Measurements from ENCODE around the gene ADGRD1. TPM values are rescaled to one million over a fixed set of nuclear protein-coding genes. Genes with fewer than 3 reads are reported as not detected.
"Not testable (repeated sequence)": the region's sequence is repeated elsewhere in the genome, so short reads cannot be mapped to it uniquely, and the experiment has no call there.

ADGRD1 gene
- total RNA-seq: under 1 TPM in 1 of 2 experiments, not detected in 1; 0.38 TPM

- Mint-ChIP-seq H3K4me1 (peaks cover 3% of the 10 kb centered on the region), H3K36me3 (no peaks in the 10 kb centered on the region), H3K27me3 (peaks cover 35% of the 10 kb centered on the region), H3K27ac (no peak within 1 kb of the TSS), H3K9me3 (no peaks in the 10 kb centered on the region), H3K4me3 (no peak within 1 kb of the TSS)
- no peak for DNase-seq
Observed at GRCh38 chr12:130953771-130954543, at the start of gene ADGRD1. TSS of gene ADGRD1 (plus strand) at chr12:130953907. CDS start at chr12:130954466, 559 bp downstream.

DNA sequence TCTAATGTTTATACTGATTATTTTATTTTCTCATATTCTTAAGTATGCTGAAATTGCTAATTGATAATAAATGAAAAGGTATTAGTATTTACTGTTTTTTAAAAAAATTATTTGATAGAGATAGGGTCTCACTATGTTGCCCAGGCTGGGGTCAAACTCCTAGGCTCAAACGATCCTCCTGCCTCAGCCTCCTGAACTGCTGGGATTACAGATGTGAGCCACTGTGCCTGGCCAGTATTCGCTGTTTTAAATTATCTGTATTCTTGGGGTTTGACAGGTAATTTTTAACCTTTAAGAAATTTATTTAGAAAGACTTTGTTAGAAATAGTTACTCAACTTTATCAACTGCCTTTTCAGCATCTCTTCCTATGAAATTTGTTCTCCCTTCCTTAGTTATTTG is 49.6 kb upstream of the ADGRD1 start:
- Mint-ChIP-seq H3K27ac (no peak overlapping the region), H3K27me3 (peaks cover 11% of the 10 kb centered on the region), H3K36me3 (no peaks in the 10 kb centered on the region), H3K9me3 (peaks cover 5% of the 10 kb centered on the region), H3K4me3 (no peak overlapping the region), H3K4me1 (no peaks in the 10 kb centered on the region)
- no peak for DNase-seq

- not testable (repeated sequence) for H3K4me3 Mint-ChIP-seq, H3K27ac Mint-ChIP-seq, H3K36me3 Mint-ChIP-seq, DNase-seq, H3K4me1 Mint-ChIP-seq, H3K9me3 Mint-ChIP-seq
- peaks cover 16% of the 10 kb centered on the region for H3K27me3 Mint-ChIP-seq
Observed at GRCh38 chr12:130904936-130905455, 48.7 kb upstream of the ADGRD1 start.

GRCh38 chr12:130909111-130909510 is 44.6 kb upstream of the ADGRD1 start:
- Mint-ChIP-seq H3K36me3 (no peaks in the 10 kb centered on the region), H3K4me3 (no peak overlapping the region), H3K4me1 (no peaks in the 10 kb centered on the region), H3K27me3 (peaks cover 24% of the 10 kb centered on the region), H3K27ac (no peak overlapping the region), H3K9me3 (peaks cover 22% of the 10 kb centered on the region)
- DNase-seq: no peak

DNA sequence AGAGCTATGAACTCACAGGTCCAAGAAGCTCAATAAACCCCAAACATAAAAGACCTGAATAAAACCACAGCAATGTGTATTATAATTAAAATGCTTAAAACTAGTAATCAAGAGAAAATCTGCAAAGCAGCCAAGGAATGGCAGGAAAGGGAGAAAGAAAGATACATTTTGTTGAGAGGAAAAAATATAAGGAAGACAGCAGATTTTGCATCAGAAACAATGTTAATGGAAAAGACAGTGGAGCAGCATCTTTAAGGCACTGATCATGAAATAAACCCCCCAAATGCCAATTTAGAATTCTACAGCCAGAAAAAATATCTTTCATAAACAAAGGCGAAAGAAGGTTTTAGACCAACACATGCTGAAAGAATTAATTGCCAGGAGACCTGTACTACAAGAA is 42.5 kb upstream of the ADGRD1 start:
- H3K27me3 Mint-ChIP-seq: peaks cover 40% of the 10 kb centered on the region
- H3K9me3 Mint-ChIP-seq: peaks cover 22% of the 10 kb centered on the region
- no peak overlapping the region for H3K27ac Mint-ChIP-seq
- H3K4me1 Mint-ChIP-seq: peaks cover 3% of the 10 kb centered on the region
- H3K4me3 Mint-ChIP-seq: no peak overlapping the region
- no peaks in the 10 kb centered on the region for H3K36me3 Mint-ChIP-seq
- no peak for DNase-seq

- H3K4me1 Mint-ChIP-seq: peaks cover 4% of the 10 kb centered on the region
- no peaks in the 10 kb centered on the region for H3K36me3 Mint-ChIP-seq
- no peak for DNase-seq
- H3K4me3 Mint-ChIP-seq: no peak overlapping the region
- peaks cover 47% of the 10 kb centered on the region for H3K27me3 Mint-ChIP-seq
- H3K9me3 Mint-ChIP-seq: peaks cover 22% of the 10 kb centered on the region
- H3K27ac Mint-ChIP-seq: no peak overlapping the region
Observed at GRCh38 chr12:130911933-130912332, 41.8 kb upstream of the ADGRD1 start.

GRCh38 chr12:130916241-130916911 is 37.3 kb upstream of the ADGRD1 start:
- Mint-ChIP-seq H3K27me3 (peaks cover 51% of the 10 kb centered on the region), H3K9me3 (peaks cover 10% of the 10 kb centered on the region), H3K4me3 (no peak overlapping the region), H3K36me3 (no peaks in the 10 kb centered on the region), H3K4me1 (peaks cover 4% of the 10 kb centered on the region), H3K27ac (no peak overlapping the region)
- peak; percentile 22 for DNase-seq

- DNase-seq: no peak
- Mint-ChIP-seq H3K27me3 (peaks cover 53% of the 10 kb centered on the region), H3K4me3 (no peak overlapping the region), H3K9me3 (no peaks in the 10 kb centered on the region), H3K36me3 (no peaks in the 10 kb centered on the region), H3K4me1 (peaks cover 4% of the 10 kb centered on the region), H3K27ac (no peak overlapping the region)
Observed at GRCh38 chr12:130917607-130918006, 36.1 kb upstream of the ADGRD1 start.

GRCh38 chr12:130919086-130919485 is 34.6 kb upstream of the ADGRD1 start:
- Mint-ChIP-seq H3K36me3 (no peaks in the 10 kb centered on the region), H3K27me3 (peaks cover 50% of the 10 kb centered on the region)

DNA sequence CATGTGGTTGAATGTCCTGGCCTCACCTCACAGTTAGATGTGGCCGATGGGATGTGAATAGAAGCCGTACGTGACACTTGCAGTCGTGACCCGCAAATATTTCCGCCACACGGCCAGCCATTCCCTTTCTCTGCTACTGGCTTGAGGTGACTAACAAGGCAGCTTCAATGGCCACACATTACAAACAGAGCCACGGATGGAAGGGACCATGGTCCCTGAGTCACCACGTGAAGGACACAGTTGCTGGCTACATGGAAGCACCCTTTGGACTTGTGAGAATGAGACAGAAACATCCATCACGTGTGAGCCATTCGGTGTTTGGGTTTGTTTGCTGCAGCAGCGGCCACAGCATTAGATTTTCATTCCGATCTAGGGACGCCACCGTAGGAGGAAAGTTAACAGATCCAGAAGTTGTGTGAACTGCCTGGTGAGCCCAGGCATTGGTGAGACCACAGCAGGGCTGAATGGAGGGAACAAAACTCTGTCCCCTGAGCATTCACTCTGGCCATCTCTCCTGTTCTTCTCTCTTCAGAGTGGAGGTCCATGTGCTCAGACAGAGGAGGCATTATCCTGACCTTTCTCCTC is 33.5 kb upstream of the ADGRD1 start:
- Mint-ChIP-seq H3K4me1 (peaks cover 4% of the 10 kb centered on the region), H3K27me3 (peaks cover 43% of the 10 kb centered on the region), H3K36me3 (no peaks in the 10 kb centered on the region), H3K4me3 (no peak overlapping the region), H3K9me3 (no peaks in the 10 kb centered on the region), H3K27ac (no peak overlapping the region)
- DNase-seq: no peak

More at GRCh38 chr12:130919086-130919485, 34.6 kb upstream of the ADGRD1 start:
- peaks cover 4% of the 10 kb centered on the region for H3K4me1 Mint-ChIP-seq
- DNase-seq: no peak
- H3K4me3 Mint-ChIP-seq: no peak overlapping the region
- H3K27ac Mint-ChIP-seq: no peak overlapping the region
- no peaks in the 10 kb centered on the region for H3K9me3 Mint-ChIP-seq

GRCh38 chr12:130920723-130921381 is 32.9 kb upstream of the ADGRD1 start:
- peaks cover 4% of the 10 kb centered on the region for H3K4me1 Mint-ChIP-seq
- no peaks in the 10 kb centered on the region for H3K36me3 Mint-ChIP-seq
- no peak overlapping the region for H3K27ac Mint-ChIP-seq
- no peaks in the 10 kb centered on the region for H3K9me3 Mint-ChIP-seq
- DNase-seq: no peak
- H3K27me3 Mint-ChIP-seq: peaks cover 44% of the 10 kb centered on the region
- H3K4me3 Mint-ChIP-seq: no peak overlapping the region

DNA sequence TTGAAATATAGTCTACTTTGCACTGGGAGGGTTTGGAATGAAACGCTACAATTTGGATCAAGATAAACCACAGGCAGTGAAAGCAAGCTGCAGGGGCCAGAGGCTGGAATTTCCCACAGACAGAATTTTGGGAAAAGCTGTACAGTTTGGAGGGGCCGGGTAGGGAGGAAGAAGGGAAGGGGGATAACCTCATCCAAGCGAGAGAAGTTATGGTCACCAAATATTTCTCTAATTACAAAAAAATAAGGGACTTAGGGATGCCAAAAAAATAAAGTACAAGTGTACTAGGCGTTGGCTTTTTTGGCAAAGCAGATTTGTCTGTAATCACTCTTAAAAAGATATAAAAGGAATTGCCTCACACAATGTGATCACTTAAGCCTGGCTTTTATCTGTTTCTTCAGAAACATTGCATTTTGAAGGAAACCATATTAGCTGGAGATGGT is 31.2 kb upstream of the ADGRD1 start:
- no peak for DNase-seq
- Mint-ChIP-seq H3K27me3 (peaks cover 31% of the 10 kb centered on the region), H3K27ac (no peak overlapping the region), H3K9me3 (no peaks in the 10 kb centered on the region), H3K4me1 (no peaks in the 10 kb centered on the region), H3K4me3 (no peak overlapping the region), H3K36me3 (no peaks in the 10 kb centered on the region)

- Mint-ChIP-seq H3K27ac (no peak overlapping the region), H3K9me3 (no peaks in the 10 kb centered on the region), H3K4me3 (no peak overlapping the region), H3K27me3 (peaks cover 39% of the 10 kb centered on the region), H3K36me3 (no peaks in the 10 kb centered on the region), H3K4me1 (no peaks in the 10 kb centered on the region)
- no peak for DNase-seq
Observed at GRCh38 chr12:130924966-130925665, 28.6 kb upstream of the ADGRD1 start.

DNA sequence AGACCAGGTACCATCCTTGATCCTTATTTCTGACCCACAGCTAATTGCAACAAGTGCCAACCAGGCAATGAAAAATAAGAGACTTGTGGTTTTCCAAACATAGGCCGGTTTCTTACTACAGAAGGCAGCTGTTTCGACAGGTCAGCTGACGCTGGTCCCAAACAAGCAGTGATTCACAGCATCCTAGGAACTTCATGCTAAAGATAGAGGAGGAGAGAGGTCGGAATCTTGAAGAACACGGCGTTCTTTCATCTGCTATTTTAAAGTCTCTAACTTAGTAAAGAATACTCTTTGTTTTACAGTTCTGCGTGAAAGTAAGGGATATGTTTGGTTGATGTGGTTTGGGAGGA is 28.1 kb upstream of the ADGRD1 start:
- Mint-ChIP-seq H3K36me3 (no peaks in the 10 kb centered on the region), H3K27ac (no peak overlapping the region), H3K9me3 (no peaks in the 10 kb centered on the region), H3K4me1 (no peaks in the 10 kb centered on the region), H3K27me3 (peaks cover 44% of the 10 kb centered on the region), H3K4me3 (no peak overlapping the region)
- no peak for DNase-seq

All from activated naive CD8-positive, alpha-beta T cell treated with anti-CD3 and anti-CD28 coated beads for 36 hours (primary cell).